Neural progenitor cell (in vitro differentiated cells): Measurements from ENCODE around the gene PCDH9.

Source experiments
- EZH2 ChIP-seq: fragments of 200-600 bp; sonication (generic); IDR thresholded peaks from 2 replicates; pipeline ENCODE4 v1.6.1; 2017; ENCODE audit warnings: antibody characterized with exemption, mild to moderate bottlenecking, moderate library complexity
- EZH2phosphoT487 ChIP-seq: fragments of 200-600 bp; sonication (generic); IDR thresholded peaks from 2 replicates; pipeline ENCODE4 v1.6.1; 2017; ENCODE audit warnings: antibody characterized with exemption
- TF ChIP-seq, protein P1 (sequence below): fragments of 200-600 bp; sonication (generic); IDR thresholded peaks from 2 replicates; pipeline ENCODE4 v1.5.1; 2017; ENCODE audit warnings: antibody characterized with exemption, mild to moderate bottlenecking

DNA sequence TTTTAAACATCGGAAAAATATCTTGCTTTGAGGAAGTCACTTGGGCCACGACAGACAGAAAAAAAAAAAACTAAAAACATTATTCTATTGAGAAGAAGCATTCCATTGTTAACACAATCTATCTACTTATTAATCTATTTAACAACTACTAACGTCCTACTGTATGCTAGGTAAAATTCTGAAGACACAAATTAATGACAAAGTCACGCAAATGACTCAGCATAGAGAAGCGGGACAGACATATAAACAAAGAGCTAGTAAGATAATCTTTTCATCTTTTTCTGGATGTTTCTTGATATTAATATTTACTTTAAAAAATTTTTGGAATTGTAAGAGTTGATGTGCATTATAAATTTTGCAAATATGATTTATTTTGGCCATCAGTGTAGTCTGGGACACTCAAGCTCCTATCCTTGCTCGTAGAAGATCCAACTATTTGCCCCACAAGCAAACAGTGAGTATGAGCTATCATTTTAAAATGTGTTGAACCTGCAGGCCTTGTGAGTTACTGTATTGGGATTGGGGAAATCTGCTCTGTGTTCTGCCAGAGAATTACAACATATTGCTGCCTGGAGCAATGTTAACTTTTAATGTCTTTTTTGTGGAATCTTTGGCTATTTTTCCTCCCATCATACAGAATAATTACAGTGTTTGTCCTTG is 109.1 kb downstream of the PCDH9 start:
- TF ChIP-seq, protein P1, sequence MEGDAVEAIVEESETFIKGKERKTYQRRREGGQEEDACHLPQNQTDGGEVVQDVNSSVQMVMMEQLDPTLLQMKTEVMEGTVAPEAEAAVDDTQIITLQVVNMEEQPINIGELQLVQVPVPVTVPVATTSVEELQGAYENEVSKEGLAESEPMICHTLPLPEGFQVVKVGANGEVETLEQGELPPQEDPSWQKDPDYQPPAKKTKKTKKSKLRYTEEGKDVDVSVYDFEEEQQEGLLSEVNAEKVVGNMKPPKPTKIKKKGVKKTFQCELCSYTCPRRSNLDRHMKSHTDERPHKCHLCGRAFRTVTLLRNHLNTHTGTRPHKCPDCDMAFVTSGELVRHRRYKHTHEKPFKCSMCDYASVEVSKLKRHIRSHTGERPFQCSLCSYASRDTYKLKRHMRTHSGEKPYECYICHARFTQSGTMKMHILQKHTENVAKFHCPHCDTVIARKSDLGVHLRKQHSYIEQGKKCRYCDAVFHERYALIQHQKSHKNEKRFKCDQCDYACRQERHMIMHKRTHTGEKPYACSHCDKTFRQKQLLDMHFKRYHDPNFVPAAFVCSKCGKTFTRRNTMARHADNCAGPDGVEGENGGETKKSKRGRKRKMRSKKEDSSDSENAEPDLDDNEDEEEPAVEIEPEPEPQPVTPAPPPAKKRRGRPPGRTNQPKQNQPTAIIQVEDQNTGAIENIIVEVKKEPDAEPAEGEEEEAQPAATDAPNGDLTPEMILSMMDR, result no peak
- TF ChIP-seq EZH2 (no peak), EZH2phosphoT487 (no peak)
